ENCODE data around the gene KRIT1. TPM values are rescaled to one million over a fixed set of nuclear protein-coding genes. Genes with fewer than 3 reads are reported as not detected.
"Not testable (repeated sequence)": the region's sequence is repeated elsewhere in the genome, so short reads cannot be mapped to it uniquely, and the experiment has no call there.

The KRIT1 gene
- total and polyA plus RNA-seq, 10 donors = 13.7 to 131 (median 58.0) TPM

DNA sequence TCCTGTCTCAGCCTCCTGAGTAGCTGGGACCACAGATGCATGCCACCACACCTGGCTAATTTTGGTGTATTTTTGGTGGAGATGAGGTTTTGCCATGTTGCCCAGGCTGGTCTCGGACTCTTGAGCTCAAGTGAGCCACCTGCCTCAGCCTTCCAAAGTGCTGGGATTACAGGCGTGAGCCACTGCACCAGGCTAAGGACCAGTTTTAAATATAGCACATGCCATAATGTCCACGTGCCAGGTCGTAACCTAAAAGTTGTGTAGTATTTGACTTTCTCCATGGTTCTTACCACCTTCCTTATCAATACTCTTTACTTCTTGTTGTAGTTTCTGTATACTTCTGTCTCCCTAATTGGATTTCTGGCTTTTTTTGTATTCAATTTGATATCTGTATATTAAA, 13.3 kb upstream of the KRIT1 start:
- Histone ChIP-seq H3K4me3 (no peak overlapping the region), H3K36me3 (peaks cover 0 to 8% (median 2%) of the 10 kb centered on the region in 6 donors), H3K27ac (no peak overlapping the region), H3K4me1 (peaks cover 0 to 9% (median 0%) of the 10 kb centered on the region in 6 donors), H3K27me3 (replicated peaks in 1 of 7) (no peaks in the 10 kb centered on the region), H3K9me3 (peaks cover 0 to 13% (median 8%) of the 10 kb centered on the region in 8 donors)
- WGBS, 5 donors = 95 to 98% (median 96%) methylated on average over 4 of the region's 4 CpGs
- no peak for DNase-seq
- intact Hi-C loops (cut with DNase I; ENCODE audit: low total_unique reads) = no loop called here
- no peak for TF ChIP-seq POLR2A (IDR thresholded peaks at IDR 0.05)

DNA sequence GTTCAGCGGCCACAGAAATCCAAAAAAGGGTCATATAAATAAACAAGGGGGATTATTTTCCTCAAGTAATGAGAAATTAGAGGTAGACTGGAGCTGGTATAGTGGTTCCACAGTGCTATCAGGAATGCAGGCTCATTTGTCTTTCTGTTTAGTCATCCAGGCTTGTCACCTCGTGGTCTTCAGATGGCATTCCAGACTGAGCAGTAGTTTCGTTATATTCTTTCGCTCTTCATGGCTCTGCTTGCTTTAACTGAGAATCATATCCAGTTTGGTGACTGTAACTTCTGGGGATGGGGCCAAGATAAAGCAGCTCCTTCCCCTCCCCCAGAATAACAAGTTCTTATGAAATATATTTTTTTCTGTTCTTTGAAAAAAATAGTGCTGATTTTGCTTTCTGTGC, 9.6 kb upstream of the KRIT1 start:
- no peak for DNase-seq

DNA sequence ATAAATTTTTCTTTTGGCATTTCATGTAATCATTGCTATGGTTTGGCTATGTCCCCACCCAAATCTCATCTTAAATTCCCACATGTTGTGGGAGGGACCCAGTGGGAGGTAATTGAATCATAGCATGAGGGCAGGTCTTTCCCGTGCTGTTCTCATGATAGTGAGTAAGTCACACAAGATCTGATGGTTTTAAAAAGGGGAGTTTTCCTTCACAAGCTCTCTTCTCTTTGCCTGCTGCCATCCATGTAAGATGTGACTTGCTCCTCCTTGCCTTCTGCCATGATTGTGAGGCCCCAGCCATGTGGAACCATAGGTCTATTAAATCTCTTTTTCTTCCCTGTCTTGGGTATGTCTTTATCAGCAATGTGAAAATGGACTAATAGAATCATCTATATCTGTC, 9.1 kb upstream of the KRIT1 start:
- H3K27me3 ChIP-seq (replicated peaks in 1 of 7); DNase-seq; H3K9me3 ChIP-seq; H3K4me3 ChIP-seq; H3K27ac ChIP-seq; intact Hi-C loops (cut with DNase I; ENCODE audit: low total_unique reads): not testable (repeated sequence)
- WGBS, 5 donors = 82 to 95% (median 86%) methylated on average over 1 of the region's 1 CpG
- Histone ChIP-seq H3K4me1 (peaks cover 0 to 13% (median 0%) of the 10 kb centered on the region in 6 donors), H3K36me3 (peaks cover 0 to 14% (median 0%) of the 10 kb centered on the region in 6 donors)

More for the DNA sequence above, 9.6 kb upstream of the KRIT1 start:
- no peak for TF ChIP-seq POLR2A (IDR thresholded peaks at IDR 0.05)
- TF ChIP-seq, protein P1, sequence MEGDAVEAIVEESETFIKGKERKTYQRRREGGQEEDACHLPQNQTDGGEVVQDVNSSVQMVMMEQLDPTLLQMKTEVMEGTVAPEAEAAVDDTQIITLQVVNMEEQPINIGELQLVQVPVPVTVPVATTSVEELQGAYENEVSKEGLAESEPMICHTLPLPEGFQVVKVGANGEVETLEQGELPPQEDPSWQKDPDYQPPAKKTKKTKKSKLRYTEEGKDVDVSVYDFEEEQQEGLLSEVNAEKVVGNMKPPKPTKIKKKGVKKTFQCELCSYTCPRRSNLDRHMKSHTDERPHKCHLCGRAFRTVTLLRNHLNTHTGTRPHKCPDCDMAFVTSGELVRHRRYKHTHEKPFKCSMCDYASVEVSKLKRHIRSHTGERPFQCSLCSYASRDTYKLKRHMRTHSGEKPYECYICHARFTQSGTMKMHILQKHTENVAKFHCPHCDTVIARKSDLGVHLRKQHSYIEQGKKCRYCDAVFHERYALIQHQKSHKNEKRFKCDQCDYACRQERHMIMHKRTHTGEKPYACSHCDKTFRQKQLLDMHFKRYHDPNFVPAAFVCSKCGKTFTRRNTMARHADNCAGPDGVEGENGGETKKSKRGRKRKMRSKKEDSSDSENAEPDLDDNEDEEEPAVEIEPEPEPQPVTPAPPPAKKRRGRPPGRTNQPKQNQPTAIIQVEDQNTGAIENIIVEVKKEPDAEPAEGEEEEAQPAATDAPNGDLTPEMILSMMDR (IDR thresholded peaks at IDR 0.05 in 8 of 11, conservative IDR thresholded peaks at IDR 0.05 in 3 of 11) = no peak
- TF ChIP-seq POLR2AphosphoS5 (IDR thresholded peaks at IDR 0.05) = no peak
- intact Hi-C loops (cut with DNase I; ENCODE audit: low total_unique reads) = no loop called here
- 81 to 88% (median 87%) methylated on average over 4 of the region's 4 CpGs for WGBS, 5 donors
- Histone ChIP-seq H3K9me3 (peaks cover 0 to 5% (median 0%) of the 10 kb centered on the region in 8 donors), H3K36me3 (peaks cover 0 to 12% (median under 1%) of the 10 kb centered on the region in 6 donors), H3K4me3 (no peak overlapping the region), H3K27me3 (replicated peaks in 1 of 7) (no peaks in the 10 kb centered on the region), H3K27ac (no peak overlapping the region), H3K4me1 (peaks cover 0 to 16% (median 0%) of the 10 kb centered on the region in 6 donors)

DNA sequence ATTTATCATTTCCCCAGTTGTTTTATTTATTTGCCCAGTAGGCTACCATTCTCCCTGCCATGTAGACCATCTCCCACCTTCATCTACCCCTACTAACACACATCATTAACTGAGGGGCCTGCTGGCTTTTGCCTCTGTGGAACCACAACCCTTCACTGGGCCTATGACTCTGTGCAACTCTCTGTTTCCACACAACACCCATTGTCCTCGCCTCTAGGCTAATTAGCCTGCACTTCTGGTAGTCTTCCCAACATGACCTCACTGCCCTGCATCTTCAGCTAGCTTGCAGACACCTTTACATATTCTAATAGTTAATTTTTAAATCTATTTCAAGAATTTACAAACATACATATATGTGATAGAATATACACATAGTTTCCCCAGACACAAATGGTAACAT, 7.5 kb upstream of the KRIT1 start:
- WGBS, 5 donors = 95 to 97% (median 96%) methylated on average over 1 of the region's 1 CpG
- no peak overlapping the region for H3K27ac ChIP-seq
- no peak overlapping the region for H3K4me3 ChIP-seq
- no peaks in the 10 kb centered on the region for H3K27me3 ChIP-seq (replicated peaks in 1 of 7)
- intact Hi-C loops (cut with DNase I; ENCODE audit: low total_unique reads) = no loop called here
- peaks cover 0 to 5% (median 0%) of the 10 kb centered on the region in 8 donors for H3K9me3 ChIP-seq
- DNase-seq = no peak
- peaks cover 0 to 16% (median 3%) of the 10 kb centered on the region in 6 donors for H3K4me1 ChIP-seq
- TF ChIP-seq, protein P1 (IDR thresholded peaks at IDR 0.05 in 8 of 11, conservative IDR thresholded peaks at IDR 0.05 in 3 of 11) = no peak
- TF ChIP-seq POLR2AphosphoS5 (IDR thresholded peaks at IDR 0.05) (no peak), POLR2A (IDR thresholded peaks at IDR 0.05) (no peak)
- peaks cover 0 to 14% (median 0%) of the 10 kb centered on the region in 6 donors for H3K36me3 ChIP-seq

DNA sequence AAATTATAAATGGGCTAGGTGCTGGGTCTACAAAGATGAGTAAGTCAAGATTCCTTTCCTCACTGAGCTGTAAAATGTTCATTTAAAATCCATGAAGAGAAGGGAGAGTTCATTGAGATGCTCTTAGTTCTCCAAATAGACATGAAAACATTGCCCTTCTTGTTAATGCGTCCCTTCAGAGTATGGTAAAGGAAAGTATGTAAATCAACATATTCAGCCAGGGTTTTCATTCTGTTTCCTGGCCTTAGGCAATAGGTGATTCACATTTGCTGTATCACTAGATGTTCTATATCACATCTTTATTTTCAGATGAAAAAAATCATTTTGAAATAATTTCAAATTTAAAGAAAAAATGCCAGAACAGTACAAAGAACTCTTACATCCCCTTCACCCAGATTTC, 5.5 kb upstream of the KRIT1 start:
- Histone ChIP-seq H3K36me3 (peaks cover 0 to 14% (median 0%) of the 10 kb centered on the region in 6 donors), H3K27ac (no peak overlapping the region), H3K27me3 (replicated peaks in 1 of 7) (no peaks in the 10 kb centered on the region), H3K4me3 (no peak overlapping the region), H3K9me3 (peaks cover 0 to 5% (median 0%) of the 10 kb centered on the region in 8 donors), H3K4me1 (peaks cover 12 to 37% (median 21%) of the 10 kb centered on the region in 6 donors)
- DNase-seq = no peak
- WGBS, 5 donors = 81 to 90% (median 86%) methylated on average over 1 of the region's 1 CpG
- TF ChIP-seq POLR2A (IDR thresholded peaks at IDR 0.05) = no peak
- no peak for TF ChIP-seq POLR2AphosphoS5 (IDR thresholded peaks at IDR 0.05)
- TF ChIP-seq, protein P1 (IDR thresholded peaks at IDR 0.05 in 8 of 11, conservative IDR thresholded peaks at IDR 0.05 in 3 of 11) = no peak
- intact Hi-C loops (cut with DNase I; ENCODE audit: low total_unique reads) = no loop called here

Measured in spleen (tissue), 11 donors.